HCT116 (cell line): Measurements from ENCODE around the gene RGSL1. TPM values are rescaled to one million over a fixed set of nuclear protein-coding genes. Genes with fewer than 3 reads are reported as not detected.

ENCODE experiments used
- ATAC-seq: fragments of 200-7000 bp; cut with Tn5 transposase; 2 replicates; pipeline ENCODE4 v1.9.1; 2020; ENCODE audit warnings: mild to moderate bottlenecking, moderate library complexity
- BruUV-seq: library from RNA; stranded (reverse); fragments of 400-500 nt; replicated peaks from 2 replicates; lab custom pipeline; 2021; lab: Mats Ljungman, UMichigan
- CTCF ChIA-PET: fragments of 300-600 bp; sonication (Branson Sonifier 250); formaldehyde crosslinking; loops from one replicate; lab custom pipeline; 2021; ENCODE audit warnings: antibody characterized with exemption; lab: Charles Lee
- POLR2A ChIA-PET: fragments of 300-600, 350-600 bp; sonication (Branson Sonifier 250); formaldehyde crosslinking; loops from one replicate; lab custom pipeline; 2021; ENCODE audit warnings: antibody characterized with exemption; lab: Charles Lee
- RAD21 ChIA-PET, 2 experiments: fragments of 300-600 bp; sonication (Branson Sonifier 250); formaldehyde crosslinking; loops; one replicate each; lab custom pipeline; 2023; ENCODE audit warnings: low total read pairs in 2 of 2; ENCODE audit not compliant: uncharacterized antibody in 2 of 2, unreplicated experiment in 2 of 2, low non-redundant PET in 1 of 2; lab: Charles Lee
- DNase-seq: peaks from one replicate; pipeline ENCODE4 v3.0.0-alpha.2; 2010; ENCODE audit warnings: low read depth, low spot score
- H2AFZ ChIP-seq: fragments of 200-600 bp; shearing (Covaris generic), sonication (generic); 2 replicates; pipeline ENCODE4 v1.6.1; 2017; ENCODE audit warnings: low read depth, mixed run types, mixed read lengths, antibody characterized with exemption, low read length; ENCODE audit not compliant: poor library complexity, severe bottlenecking
- H3K27ac ChIP-seq: 2 replicates; pipeline ENCODE4 v1.5.1; 2012; ENCODE audit warnings: low read depth, low read length
- H3K27me3 ChIP-seq: fragments of 200-600 bp; sonication (generic); 2 replicates; pipeline ENCODE4 v1.6.1; 2016; ENCODE audit warnings: mixed run types, low read length, mixed read lengths; ENCODE audit not compliant: insufficient read depth
- H3K36me3 ChIP-seq, 2 experiments: fragments of 200-500 bp in 1 of 2; fragments of 200-600 bp in 1 of 2; sonication (Bioruptor generic) in 1 of 2; sonication (generic) in 1 of 2; 2 replicates each; pipeline versions ENCODE4 v1.5.1 to v1.6.1; 2014 to 2016; ENCODE audit warnings: low read length in 2 of 2, inconsistent platforms in 1 of 2, mixed read lengths in 1 of 2, mixed run types in 1 of 2; ENCODE audit not compliant: insufficient read depth in 2 of 2, control insufficient read depth in 1 of 2
- H3K4me1 ChIP-seq, 2 experiments: fragments of 200-600 bp in 1 of 2; sonication (generic) in 1 of 2; 2 replicates each; pipeline versions ENCODE4 v1.5.1 to v1.6.1; 2012 to 2017; ENCODE audit warnings: low read length in 2 of 2, inconsistent platforms in 1 of 2, mild to moderate bottlenecking in 1 of 2, mixed read lengths in 1 of 2, mixed run types in 1 of 2, moderate library complexity in 1 of 2; ENCODE audit not compliant: insufficient read depth in 2 of 2, control insufficient read depth in 1 of 2
- H3K4me2 ChIP-seq: fragments of 200-600 bp; sonication (generic); 2 replicates; pipeline ENCODE4 v1.6.1; 2017; ENCODE audit warnings: mixed run types, low read length, mixed read lengths
- H3K4me3 ChIP-seq, 2 experiments: fragments of 200-600 bp in 1 of 2; sonication (generic) in 1 of 2; replicated peaks in 1 of 2; 2 replicates each; pipeline ENCODE4 v1.5.1; 2011 to 2016; ENCODE audit warnings: low read length in 2 of 2, control low read depth in 1 of 2, low read depth in 1 of 2, mild to moderate bottlenecking in 1 of 2, mixed read lengths in 1 of 2, mixed run types in 1 of 2
- H3K79me2 ChIP-seq: fragments of 200-600 bp; sonication (generic); 2 replicates; pipeline ENCODE4 v1.6.1; 2017; ENCODE audit warnings: mild to moderate bottlenecking, mixed run types, low read length, moderate library complexity, mixed read lengths; ENCODE audit not compliant: insufficient read depth
- H3K9ac ChIP-seq: fragments of 200-600 bp; sonication (generic); 2 replicates; pipeline ENCODE4 v1.6.1; 2016; ENCODE audit warnings: low read length, mixed read lengths
- H3K9me2 ChIP-seq: fragments of 200-600 bp; sonication (generic), shearing (Covaris generic); 2 replicates; pipeline ENCODE4 v1.6.1; 2017; ENCODE audit warnings: mixed run types, mild to moderate bottlenecking, moderate library complexity; ENCODE audit not compliant: insufficient read depth
- H3K9me3 ChIP-seq, 2 experiments: fragments of 200-500 bp in 1 of 2; fragments of 200-600 bp in 1 of 2; sonication (Bioruptor generic) in 1 of 2; sonication (generic) in 1 of 2; 2 replicates each; pipeline ENCODE4 v1.6.1; 2014 to 2017; ENCODE audit warnings: low read length in 2 of 2, mixed read lengths in 2 of 2, inconsistent platforms in 1 of 2, low read depth in 1 of 2, mild to moderate bottlenecking in 1 of 2, mixed run types in 1 of 2, moderate library complexity in 1 of 2; ENCODE audit not compliant: control insufficient read depth in 1 of 2, insufficient read depth in 1 of 2
- H4K20me1 ChIP-seq: fragments of 200-600 bp; sonication (generic), shearing (Covaris generic); 2 replicates; pipeline ENCODE4 v1.6.1; 2017; ENCODE audit warnings: mixed run types, mild to moderate bottlenecking, moderate library complexity; ENCODE audit not compliant: insufficient read depth
- CBX3 ChIP-seq: IDR thresholded peaks from 2 replicates; pipeline ENCODE4 v1.6.1; 2012; ENCODE audit warnings: low read depth
- EZH2 ChIP-seq: fragments of 200-600 bp; sonication (generic); IDR thresholded peaks from 2 replicates; pipeline ENCODE4 v1.6.1; 2017; ENCODE audit warnings: antibody characterized with exemption, mixed run types
- EZH2phosphoT487 ChIP-seq: fragments of 200-600 bp; IDR thresholded peaks from 2 replicates; pipeline ENCODE4 v1.6.1; 2018; ENCODE audit warnings: antibody characterized with exemption, borderline replicate concordance
- POLR2AphosphoS5 ChIP-seq: IDR thresholded peaks from 2 replicates; pipeline ENCODE4 v1.6.1; 2011; ENCODE audit warnings: mild to moderate bottlenecking, low read depth, low read length, moderate library complexity
- RAD21 ChIP-seq: IDR thresholded peaks from 2 replicates; pipeline ENCODE4 v1.6.1; 2012; ENCODE audit warnings: low read depth, mild to moderate bottlenecking
- REST ChIP-seq: IDR thresholded peaks from 2 replicates; pipeline ENCODE4 v1.6.1; 2012; ENCODE audit warnings: low read depth
- SP1 ChIP-seq: IDR thresholded peaks from 2 replicates; pipeline ENCODE4 v1.6.1; 2012; ENCODE audit warnings: low read depth
- TCF7L2 ChIP-seq: IDR thresholded peaks from 2 replicates; pipeline ENCODE4 v1.7.0; 2011; ENCODE audit warnings: borderline replicate concordance, inconsistent platforms; ENCODE audit not compliant: insufficient read depth, insufficient read length; ENCODE audit errors: extremely low read depth
- YY1 ChIP-seq: IDR thresholded peaks from 2 replicates; pipeline ENCODE4 v1.6.1; 2011; ENCODE audit warnings: low read length, low read depth, moderate library complexity, mild to moderate bottlenecking; ENCODE audit not compliant: insufficient replicate concordance; ENCODE audit errors: extremely low read depth
- intact Hi-C: fragments of 100-400 bp; cut with micrococcal nuclease; formaldehyde crosslinking; loops from 2 replicates; pipeline ENCODE4 v1.10.0; 2022
- total RNA-seq: library from RNA; stranded (reverse); gene quantifications from one replicate; pipeline ENCODE4 v1.2.1, GENCODE V29; 2021; ENCODE audit not compliant: unreplicated experiment

Gene RGSL1
- total RNA-seq, 1 experiment from 2014 or later = not detected

DNA sequence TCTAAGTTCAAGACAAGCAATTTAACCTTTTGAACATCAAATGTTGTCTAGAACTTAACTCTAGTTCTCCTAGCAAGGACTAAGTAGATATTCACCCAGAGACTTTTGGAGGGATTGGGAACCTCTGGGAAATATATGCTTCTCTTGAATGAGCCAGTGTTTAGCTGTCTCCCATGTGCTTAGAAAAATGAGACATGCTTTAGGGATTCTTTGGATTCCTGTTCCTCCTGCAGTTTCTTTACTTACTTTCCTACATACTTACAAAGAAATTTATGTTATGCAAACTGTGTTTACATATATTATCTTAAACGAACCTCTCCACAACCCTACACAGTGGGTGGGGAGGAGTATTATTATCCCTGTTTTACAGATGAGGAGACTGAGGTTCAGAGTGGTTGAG, 99.9 kb downstream of the RGSL1 start:
- Histone ChIP-seq H3K36me3 (no peaks in the 10 kb centered on the region), H3K9ac (no peak overlapping the region), H3K79me2 (no peaks in the 10 kb centered on the region), H3K27me3 (no peaks in the 10 kb centered on the region), H3K9me3 (no peaks in the 10 kb centered on the region), H2AFZ (no peak overlapping the region), H3K4me2 (no peak overlapping the region), H3K27ac (no peak overlapping the region), H4K20me1 (no peaks in the 10 kb centered on the region), H3K4me1 (no peaks in the 10 kb centered on the region), H3K9me2 (no peaks in the 10 kb centered on the region), H3K4me3 (no peak overlapping the region)
- POLR2A ChIA-PET = no interaction called here
- DNase-seq (no peak), ATAC-seq (no peak)
- RAD21 ChIA-PET = no interaction called here
- intact Hi-C loops = no loop called here
- no peak for TF ChIP-seq EZH2phosphoT487
- TF ChIP-seq SP1 = no peak
- no peak for TF ChIP-seq RAD21
- no peak for TF ChIP-seq CBX3
- TF ChIP-seq YY1 = no peak
- no peak for TF ChIP-seq EZH2
- CTCF ChIA-PET = interaction anchor here (1.1 kb wide), 1 partner anchor 46 kb away, joined by 3 read pairs; no protein-coding TSS in a partner anchor
- BruUV-seq = no TSS peak

DNA sequence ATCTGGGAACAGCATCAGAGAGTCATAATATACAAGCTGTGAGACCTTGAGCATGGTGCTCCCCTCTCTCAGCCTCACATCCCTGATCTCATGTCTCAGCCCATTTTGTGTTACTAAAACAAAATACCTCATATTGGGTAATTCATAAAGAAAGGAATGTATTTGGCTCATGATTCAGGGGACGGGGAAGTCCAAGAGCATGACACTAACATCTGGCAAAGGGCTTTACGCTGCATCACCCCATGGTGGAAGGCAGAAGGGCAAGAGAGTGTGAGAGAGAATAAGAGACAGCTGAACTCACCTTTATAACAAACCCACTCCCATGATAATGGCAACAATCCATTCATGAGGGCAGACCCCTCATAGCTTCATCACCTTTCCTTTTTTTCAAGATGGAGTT, 102.6 kb downstream of the RGSL1 start:
- no peaks in the 10 kb centered on the region for H3K9me3 ChIP-seq
- POLR2A ChIA-PET = no interaction called here
- ATAC-seq = no peak
- H3K4me1 ChIP-seq = no peaks in the 10 kb centered on the region
- no peak overlapping the region for H3K27ac ChIP-seq
- no peaks in the 10 kb centered on the region for H3K36me3 ChIP-seq
- BruUV-seq = no TSS peak
- H3K79me2 ChIP-seq = no peaks in the 10 kb centered on the region
- H3K9me2 ChIP-seq = no peaks in the 10 kb centered on the region
- no peaks in the 10 kb centered on the region for H3K27me3 ChIP-seq
- H2AFZ ChIP-seq = no peak overlapping the region
- no peak overlapping the region for H3K4me2 ChIP-seq
- intact Hi-C loops = no loop called here
- RAD21 ChIA-PET = no interaction called here
- H3K4me3 ChIP-seq = no peak overlapping the region
- CTCF ChIA-PET = no interaction called here
- TF ChIP-seq POLR2AphosphoS5 (no peak), TCF7L2 (no peak), CBX3 (no peak), REST (no peak)
- no peak for DNase-seq
- no peak overlapping the region for H3K9ac ChIP-seq
- H4K20me1 ChIP-seq = no peaks in the 10 kb centered on the region
